Ramos (cell line): Measurements from ENCODE around the gene EFEMP1.
"Not testable (repeated sequence)": the region's sequence is repeated elsewhere in the genome, so short reads cannot be mapped to it uniquely, and the experiment has no call there.

Source experiments
- in situ Hi-C: fragments of 300-500 bp; cut with MboI; formaldehyde crosslinking; loops from one replicate; pipeline ENCODE4 v1.14.3; 2022; ENCODE audit warnings: low sequenced_read_pairs; ENCODE audit not compliant: unreplicated experiment

Gene EFEMP1

DNA sequence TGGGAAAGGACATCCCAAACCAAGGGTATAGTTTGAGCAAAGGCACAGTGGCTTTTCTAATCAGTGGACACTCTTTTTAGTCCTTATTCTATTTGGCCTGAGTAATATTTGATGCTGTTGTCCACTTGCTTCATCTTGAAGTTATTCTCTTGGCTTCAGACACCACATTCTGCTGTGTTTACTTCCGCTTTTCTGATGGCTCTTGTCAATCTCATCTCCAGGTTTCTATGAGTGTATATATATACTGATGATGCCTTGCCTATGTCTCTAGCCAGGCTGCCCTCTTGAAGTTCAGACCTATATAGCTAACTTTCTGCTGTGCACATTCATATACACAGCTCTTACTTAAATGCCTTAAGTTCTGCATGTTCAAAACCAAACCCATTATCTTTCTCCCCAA is 83.1 kb downstream of the EFEMP1 start:
- in situ Hi-C loops = no loop called here

GRCh38 chr2:55839182-55839819 is 84.3 kb downstream of the EFEMP1 start:
- in situ Hi-C loops = no loop called here

GRCh38 chr2:55838653-55839052 is 84.9 kb downstream of the EFEMP1 start:
- in situ Hi-C loops = no loop called here

GRCh38 chr2:55838117-55838516 is 85.5 kb downstream of the EFEMP1 start:
- in situ Hi-C loops = not testable (repeated sequence)

DNA sequence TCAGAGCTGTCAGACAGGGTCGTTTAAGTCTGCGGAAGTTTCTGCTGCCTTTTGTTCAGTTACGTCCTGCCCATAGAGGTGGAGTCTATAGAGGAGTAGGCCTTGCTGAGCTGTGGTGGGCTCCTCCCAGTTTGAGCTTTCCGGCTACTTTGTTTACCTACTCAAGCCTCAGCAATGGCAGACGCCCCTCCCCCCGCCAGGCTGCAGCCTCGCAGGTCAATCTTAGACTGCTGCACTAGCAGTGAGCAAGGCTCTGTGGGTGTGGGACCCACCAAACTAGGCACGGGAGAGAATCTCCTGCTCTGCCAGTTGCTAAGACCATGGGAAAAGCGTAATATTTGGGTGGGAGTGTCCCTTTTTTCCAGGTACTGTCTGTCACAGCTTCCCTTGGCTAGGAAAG is 86.5 kb downstream of the EFEMP1 start:
- in situ Hi-C loops = no loop called here

DNA sequence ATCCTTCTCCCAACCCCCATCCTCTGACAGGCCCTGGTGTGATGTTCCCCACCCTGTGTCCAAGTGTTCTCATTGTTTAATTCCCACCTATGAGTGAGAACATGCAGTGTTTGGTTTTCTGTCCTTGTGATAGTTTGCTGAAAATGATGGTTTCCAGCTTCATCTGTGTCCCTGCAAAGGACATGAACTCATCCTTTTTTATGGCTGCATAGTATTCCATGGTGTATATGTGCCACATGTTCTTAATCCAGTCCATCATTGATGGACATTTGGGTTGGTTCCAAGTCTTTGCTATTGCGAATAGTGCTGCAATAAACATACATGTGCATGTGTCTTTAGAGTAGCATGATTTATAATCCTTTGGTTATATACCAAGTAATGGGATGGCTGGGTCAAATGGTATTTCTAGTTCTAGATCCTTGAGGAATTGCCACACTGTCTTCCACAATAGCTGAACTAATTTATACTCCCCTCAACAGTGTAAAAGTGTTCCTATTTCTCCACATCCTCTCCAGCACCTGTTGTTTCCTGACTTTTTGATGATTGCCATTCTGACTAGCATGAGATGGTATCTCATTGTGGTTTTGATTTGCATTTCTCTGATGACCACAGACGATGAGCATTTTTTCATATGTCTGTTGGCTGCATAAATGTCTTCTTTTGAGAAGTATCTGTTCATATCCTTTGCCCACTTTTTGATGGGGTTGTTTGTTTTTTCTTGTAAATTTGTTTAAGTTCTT is 91.7 kb downstream of the EFEMP1 start:
- in situ Hi-C loops = not testable (repeated sequence)

DNA sequence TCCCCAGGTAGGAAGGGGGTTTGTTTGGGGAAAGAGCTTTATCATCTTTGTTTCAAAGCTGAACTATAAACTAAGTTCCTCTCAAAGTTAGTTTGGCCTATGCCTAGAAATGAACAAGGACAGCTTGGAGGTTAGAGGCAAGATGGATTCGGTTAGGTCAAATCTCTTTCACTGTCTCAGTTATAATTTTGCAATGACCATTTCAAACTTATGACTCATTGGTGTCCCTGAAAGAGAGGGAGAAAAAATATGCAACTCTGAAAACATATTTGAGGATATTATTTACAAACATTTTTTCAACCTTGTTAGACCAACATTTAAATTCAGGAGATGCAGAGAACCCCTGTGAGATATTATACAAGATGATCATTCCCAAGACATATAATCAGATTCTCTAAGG is 95.7 kb downstream of the EFEMP1 start:
- in situ Hi-C loops = no loop called here

GRCh38 chr2:55827428-55827827 is 96.2 kb downstream of the EFEMP1 start:
- in situ Hi-C loops = not testable (repeated sequence)

DNA sequence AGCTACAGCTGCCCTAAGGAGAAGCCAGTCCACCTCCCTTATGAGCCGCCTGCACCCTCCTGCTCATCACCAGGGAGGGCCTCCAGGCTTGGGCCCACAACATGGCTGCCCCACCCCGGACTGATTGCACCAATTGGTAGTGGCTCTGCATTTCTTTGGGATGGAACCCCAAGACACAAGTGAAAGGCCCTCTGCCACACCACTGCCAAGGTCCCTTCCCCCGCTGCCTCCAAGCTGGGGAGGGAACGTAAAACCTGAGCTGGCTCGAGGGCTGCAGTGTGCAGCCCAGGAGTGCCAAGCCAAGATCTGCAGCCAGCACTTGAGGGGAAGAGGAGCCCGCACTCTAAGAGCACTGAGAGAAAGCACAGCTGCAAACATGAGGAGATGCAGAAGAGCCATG is 97.3 kb downstream of the EFEMP1 start:
- in situ Hi-C loops = no loop called here

GRCh38 chr2:55824551-55825096 is 99.0 kb downstream of the EFEMP1 start:
- in situ Hi-C loops = no loop called here
